HEK293T (cell line): ENCODE measurements around the gene PPFIBP1.

Experiments
- BHLHE40 ChIP-seq: fragments of 450-650 bp; IDR thresholded peaks from 2 replicates; pipeline ENCODE4 v1.6.1; 2016; ENCODE audit warnings: mild to moderate bottlenecking, moderate library complexity, borderline replicate concordance
- CTBP1 ChIP-seq: fragments of 450-650 bp; IDR thresholded peaks from 2 replicates; pipeline ENCODE4 v1.6.1; 2016; ENCODE audit warnings: borderline replicate concordance
- FOXA1 ChIP-seq: fragments of 450-650 bp; IDR thresholded peaks from 2 replicates; pipeline ENCODE4 v1.6.1; 2016; ENCODE audit warnings: mild to moderate bottlenecking
- FOXM1 ChIP-seq: fragments of 450-650 bp; IDR thresholded peaks from 2 replicates; pipeline ENCODE4 v1.6.1; 2017; ENCODE audit warnings: mild to moderate bottlenecking, borderline replicate concordance
- HDGF ChIP-seq: fragments of 450-650 bp; IDR thresholded peaks from 2 replicates; pipeline ENCODE4 v1.6.1; 2017; ENCODE audit warnings: antibody characterized with exemption, borderline replicate concordance
- L3MBTL2 ChIP-seq: fragments of 450-650 bp; conservative IDR thresholded peaks from 2 replicates; pipeline ENCODE4 v1.6.1; 2016; ENCODE audit warnings: mild to moderate bottlenecking
- LEF1 ChIP-seq: fragments of 450-650 bp; IDR thresholded peaks from 2 replicates; pipeline ENCODE4 v1.6.1; 2017; ENCODE audit warnings: mild to moderate bottlenecking, borderline replicate concordance
- SP1 ChIP-seq: fragments of 450-650 bp; IDR thresholded peaks from 2 replicates; pipeline ENCODE4 v1.6.1; 2017
- SUZ12 ChIP-seq: fragments of 450-650 bp; IDR thresholded peaks from 2 replicates; pipeline ENCODE4 v1.6.1; 2016; ENCODE audit warnings: mild to moderate bottlenecking
- ZNF384 ChIP-seq: fragments of 450-650 bp; IDR thresholded peaks from 2 replicates; pipeline ENCODE4 v1.6.1; 2016

DNA sequence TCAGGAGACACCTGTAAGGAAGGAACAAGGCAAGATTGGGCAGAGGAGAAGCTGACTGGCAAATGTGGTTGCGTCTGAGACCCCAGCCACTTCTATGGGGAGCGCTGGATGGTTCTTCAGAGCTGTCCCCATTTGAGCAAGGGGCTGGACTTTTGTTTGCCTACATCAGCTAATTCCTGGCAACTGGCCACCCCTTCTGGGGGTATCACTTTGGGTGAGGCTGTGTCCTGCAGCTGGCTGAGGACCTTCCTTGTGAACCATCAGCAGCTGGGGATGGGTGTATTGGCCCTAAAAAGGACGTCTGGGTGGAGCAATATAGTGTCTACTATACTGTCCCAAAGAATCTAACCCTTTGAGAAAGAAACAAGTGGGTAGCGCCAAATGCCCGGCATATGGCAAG lies 23.6 kb downstream of the PPFIBP1 start:
- TF ChIP-seq SUZ12: no peak
- TF ChIP-seq SP1: no peak
- no peak for TF ChIP-seq FOXM1
- no peak for TF ChIP-seq LEF1
- no peak for TF ChIP-seq HDGF
- TF ChIP-seq L3MBTL2: no peak
- TF ChIP-seq BHLHE40: no peak
- no peak for TF ChIP-seq FOXA1
- TF ChIP-seq CTBP1: no peak
- no peak for TF ChIP-seq ZNF384
